HG03060 (cell line): ENCODE measurements around the gene NCKAP5.

Source experiments
- ATAC-seq: cut with Tn5 transposase; IDR thresholded peaks from one replicate; pipeline ENCODE4 v1.9.1; 2021; ENCODE audit warnings: low read depth, moderate number of reproducible peaks; ENCODE audit not compliant: unreplicated experiment

The NCKAP5 gene

GRCh38 chr2:133072837-133073694 lies 495.2 kb downstream of the NCKAP5 start:
- ATAC-seq: no peak

GRCh38 chr2:133063775-133064174 lies 504.5 kb downstream of the NCKAP5 start:
- ATAC-seq: no peak

GRCh38 chr2:133062931-133063665 lies 505.2 kb downstream of the NCKAP5 start:
- ATAC-seq: no peak

GRCh38 chr2:133061874-133062593 lies 506.2 kb downstream of the NCKAP5 start:
- no peak for ATAC-seq

GRCh38 chr2:133054297-133054696 lies 514.0 kb downstream of the NCKAP5 start:
- no peak for ATAC-seq

- no peak for ATAC-seq
Measured at GRCh38 chr2:133053541-133053940, 514.7 kb downstream of the NCKAP5 start.

- ATAC-seq: no peak
Measured at GRCh38 chr2:133045787-133046186, 522.5 kb downstream of the NCKAP5 start.

GRCh38 chr2:133044556-133044955 lies 523.7 kb downstream of the NCKAP5 start:
- no peak for ATAC-seq

- ATAC-seq: no peak
Measured at GRCh38 chr2:133040170-133040569, 528.1 kb downstream of the NCKAP5 start.

- no peak for ATAC-seq
Measured at GRCh38 chr2:133039531-133039930, 528.7 kb downstream of the NCKAP5 start.

- no peak for ATAC-seq
Measured at GRCh38 chr2:133026536-133027177, 541.6 kb downstream of the NCKAP5 start.

GRCh38 chr2:133025004-133025403 lies 543.3 kb downstream of the NCKAP5 start:
- no peak for ATAC-seq

GRCh38 chr2:133012847-133013734 lies 555.2 kb downstream of the NCKAP5 start:
- no peak for ATAC-seq

GRCh38 chr2:133004623-133005022 lies 563.6 kb downstream of the NCKAP5 start:
- no peak for ATAC-seq

- ATAC-seq: no peak
Measured at GRCh38 chr2:132999421-132999820, 568.8 kb downstream of the NCKAP5 start.

- ATAC-seq: no peak
Measured at GRCh38 chr2:132998221-132998620, 570.0 kb downstream of the NCKAP5 start.

- no peak for ATAC-seq
Measured at GRCh38 chr2:132991471-132992045, 576.7 kb downstream of the NCKAP5 start.

GRCh38 chr2:132984731-132985130 lies 583.5 kb downstream of the NCKAP5 start:
- no peak for ATAC-seq

- no peak for ATAC-seq
Measured at GRCh38 chr2:132980304-132980703, 588.0 kb downstream of the NCKAP5 start.
